Epithelial cell of prostate (primary cell): Measurements from ENCODE around the gene CA14.
"Not testable (repeated sequence)": the region's sequence is repeated elsewhere in the genome, so short reads cannot be mapped to it uniquely, and the experiment has no call there.

Experiments
- DNase-seq: peaks from one replicate; pipeline ENCODE4 v3.0.0-alpha.2; 2011; ENCODE audit warnings: low read depth, low spot score
- H3K27ac ChIP-seq: fragments of 450-650 bp; 2 replicates; pipeline ENCODE4 v1.5.1; 2017; ENCODE audit warnings: mild to moderate bottlenecking

The CA14 gene

DNA sequence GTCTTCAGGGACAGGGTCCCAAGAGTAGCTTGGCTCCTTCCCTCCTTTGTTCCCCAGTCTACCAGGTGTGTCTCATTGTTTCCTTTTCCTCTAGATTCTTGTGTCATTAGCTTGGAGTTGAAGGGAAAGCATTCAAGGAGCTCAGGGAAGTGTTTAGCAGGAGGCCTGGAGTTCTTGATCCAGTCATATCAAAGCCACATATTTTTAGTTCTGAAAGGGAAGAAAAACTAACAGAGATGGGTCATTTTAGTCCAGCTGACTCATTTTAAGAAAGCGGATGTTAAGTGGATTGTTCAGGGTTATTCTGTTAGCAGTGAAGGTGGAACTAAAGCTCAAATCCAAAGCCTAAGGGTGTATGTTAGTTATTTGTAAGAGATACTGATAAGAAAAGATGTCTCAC is 15.7 kb downstream of the CA14 start:
- DNase-seq, result no peak
- H3K27ac ChIP-seq, result no peak overlapping the region

DNA sequence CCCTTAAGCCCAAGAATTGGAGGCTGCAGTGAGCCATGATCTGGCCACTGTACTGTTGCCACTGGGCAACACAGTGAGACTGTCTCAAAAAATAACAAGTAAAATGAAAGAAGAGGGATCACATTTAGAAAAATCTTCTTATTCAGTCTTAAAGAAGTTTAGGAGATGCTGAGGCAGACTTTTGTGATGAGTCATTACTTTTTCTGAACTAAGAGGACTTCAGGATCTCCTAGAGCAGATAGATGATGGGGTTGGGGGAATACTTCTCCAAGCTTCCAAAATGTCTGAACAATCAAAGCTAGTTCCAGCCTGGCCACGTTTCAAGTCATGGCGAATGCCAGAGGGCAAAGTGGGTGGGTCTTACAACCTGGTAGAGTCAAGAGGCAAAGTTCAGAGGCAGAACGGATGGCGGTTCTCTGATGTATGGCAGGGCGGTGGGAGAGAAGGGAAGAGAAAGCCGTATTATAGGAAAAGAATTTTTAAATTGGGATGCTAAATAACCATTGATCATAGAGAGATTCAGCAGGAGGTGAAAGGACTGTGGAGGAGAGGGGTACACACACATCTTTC is 22.6 kb downstream of the CA14 start:
- no peak overlapping the region for H3K27ac ChIP-seq

DNA sequence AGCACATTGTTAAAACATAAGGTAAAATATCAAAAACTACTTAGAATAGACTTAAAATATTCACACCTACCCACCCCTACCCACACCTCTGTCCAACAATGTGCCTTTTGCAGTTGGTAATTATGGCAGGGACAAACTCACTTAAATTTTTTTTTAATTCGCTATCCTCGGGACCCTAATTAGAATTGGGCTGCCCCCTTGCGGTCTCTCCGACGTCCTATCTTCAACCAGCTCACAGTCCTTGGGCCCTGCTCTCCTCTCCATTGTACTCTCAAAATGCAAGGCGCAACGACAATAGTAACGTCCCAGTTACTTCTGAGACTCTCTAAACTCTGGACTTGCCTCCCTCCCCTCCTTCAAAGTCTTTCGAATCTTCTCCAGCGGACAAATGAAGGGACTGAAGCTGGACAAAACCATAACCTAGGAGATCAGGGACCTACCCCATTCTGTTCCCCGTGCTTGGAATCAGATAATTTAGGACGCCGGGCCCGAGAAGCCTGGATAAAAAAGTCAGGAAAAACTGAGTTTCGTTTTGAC is 23.7 kb downstream of the CA14 start:
- H3K27ac ChIP-seq, result peak overlapping the region; percentile 88
- no peak for DNase-seq

More for the DNA sequence above, 22.6 kb downstream of the CA14 start:
- no peak for DNase-seq

DNA sequence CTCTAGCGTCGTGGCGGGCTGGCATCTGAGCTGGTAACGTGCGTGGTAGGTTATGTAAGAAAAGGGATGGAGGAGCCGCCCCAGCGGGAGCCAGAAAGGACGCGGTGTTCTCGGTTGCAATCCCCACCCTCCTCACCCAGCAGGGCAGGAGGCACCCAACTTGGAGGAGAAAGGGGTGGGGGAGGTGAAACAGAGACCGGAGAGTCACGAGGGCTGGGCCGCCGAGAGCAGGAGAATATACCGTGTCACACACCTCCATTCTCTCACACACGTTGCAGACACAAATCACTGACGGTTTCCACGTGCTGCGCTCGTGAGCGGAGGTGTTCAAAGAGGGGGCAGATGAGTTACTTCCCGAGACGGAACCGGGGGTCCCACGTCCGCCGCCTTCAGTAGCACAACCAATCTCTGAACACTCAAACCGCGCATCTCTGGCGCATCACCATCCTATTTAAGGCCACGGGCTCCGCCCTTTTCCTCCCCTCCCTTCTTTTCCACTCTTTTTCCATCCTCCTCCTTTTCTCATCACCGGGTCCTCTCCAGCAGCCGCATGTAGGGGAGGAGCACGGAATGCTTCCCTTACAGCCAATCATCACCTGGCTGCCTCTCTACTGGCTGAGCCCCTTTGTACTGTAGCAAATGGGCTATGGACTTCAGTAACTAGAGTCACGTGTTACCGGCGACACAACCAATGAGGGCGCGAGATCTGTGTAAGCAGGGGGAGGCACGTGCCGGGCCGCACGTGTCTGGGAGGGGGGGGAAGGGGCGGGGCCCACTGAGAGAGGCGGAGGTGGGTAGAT is 24.4 kb downstream of the CA14 start, which contains the start of gene CIART:
Gene CIART (plus strand): TSS at position 797 of the 800 bp plus-strand sequence. CDS start 714 bp downstream, outside the sequence.
- peak within 1 kb of the TSS; percentile 88 for H3K27ac ChIP-seq
- peak; percentile 96 for DNase-seq

DNA sequence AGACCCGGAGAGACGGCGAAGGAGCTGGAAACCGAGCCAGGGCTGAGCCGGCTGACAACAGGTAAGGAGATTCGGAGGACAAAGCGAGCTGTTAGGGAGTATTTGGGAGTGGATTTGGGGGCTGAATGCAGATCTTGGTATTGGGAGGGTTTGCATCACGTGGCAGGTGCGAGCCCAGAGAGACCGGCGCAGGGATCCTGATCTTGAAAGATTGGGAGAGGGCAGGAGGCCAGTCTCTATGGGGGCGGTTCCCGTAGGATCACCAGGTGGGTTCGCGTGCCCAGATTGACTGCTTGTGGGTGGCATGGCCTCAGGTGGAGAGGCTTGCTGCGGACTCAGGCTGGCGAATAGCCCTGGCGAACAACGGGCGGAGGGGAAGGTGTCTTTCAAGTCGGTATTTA is 25.0 kb downstream of the CA14 start:
- H3K27ac ChIP-seq, result peak overlapping the region; percentile 88
- DNase-seq, result no peak

DNA sequence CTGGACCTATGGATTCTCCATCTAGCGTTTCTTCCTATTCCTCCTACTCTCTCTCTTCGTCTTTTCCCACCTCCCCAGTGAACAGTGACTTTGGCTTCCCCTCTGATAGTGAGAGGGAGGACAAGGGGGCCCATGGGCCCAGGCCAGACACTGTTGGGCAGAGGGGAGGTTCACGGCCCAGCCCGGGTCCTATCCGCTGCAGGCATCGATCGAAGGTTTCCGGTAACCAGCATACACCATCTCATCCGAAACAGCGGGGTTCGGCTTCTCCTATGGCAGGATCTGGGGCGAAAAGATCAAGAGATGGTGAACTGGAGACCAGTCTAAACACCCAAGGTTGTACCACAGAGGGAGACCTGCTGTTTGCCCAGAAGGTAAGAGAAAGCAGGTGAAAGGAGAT is 25.7 kb downstream of the CA14 start:
- H3K27ac ChIP-seq, result no peak overlapping the region

DNA sequence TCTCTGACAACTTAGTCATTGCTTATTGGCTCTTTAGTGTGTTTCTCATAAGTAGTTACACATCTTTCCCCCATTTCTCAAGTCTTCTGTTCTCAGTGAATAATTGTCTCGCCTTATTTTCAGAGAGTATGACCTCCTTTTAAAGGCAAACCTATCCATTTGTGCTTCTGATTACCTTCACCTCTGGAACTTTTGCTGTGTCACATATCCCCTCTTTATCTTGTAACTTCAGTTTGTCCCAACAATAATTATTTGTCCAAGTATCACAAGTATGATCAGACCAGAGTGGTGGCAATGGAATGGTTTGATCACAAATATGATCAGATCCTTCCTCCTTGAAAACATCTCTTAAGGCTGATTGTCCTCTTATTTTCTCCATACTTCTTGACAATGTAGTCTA is 30.8 kb downstream of the CA14 start:
- DNase-seq, result no peak
- no peak overlapping the region for H3K27ac ChIP-seq

More for the DNA sequence above, 25.7 kb downstream of the CA14 start:
- DNase-seq, result no peak

DNA sequence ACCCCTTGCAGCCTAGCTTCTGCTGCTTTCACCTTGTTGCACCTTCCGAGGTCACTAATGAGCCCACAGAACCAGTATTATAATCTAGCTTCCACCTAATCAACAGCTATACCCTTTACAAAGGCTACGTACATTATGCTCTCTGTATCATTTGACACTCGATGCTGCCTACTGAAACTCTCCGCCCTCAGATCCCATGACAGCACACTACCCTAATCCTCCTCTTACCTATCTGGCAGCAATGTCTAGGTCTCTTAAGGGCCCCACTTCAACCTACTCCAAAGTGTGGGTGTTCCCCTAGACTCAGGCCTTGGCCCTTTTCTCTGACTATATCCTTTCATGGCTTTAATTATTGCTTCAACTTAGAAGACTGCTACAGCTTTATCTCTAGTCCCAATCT is 31.2 kb downstream of the CA14 start:
- H3K27ac ChIP-seq, result no peak overlapping the region
- no peak for DNase-seq

DNA sequence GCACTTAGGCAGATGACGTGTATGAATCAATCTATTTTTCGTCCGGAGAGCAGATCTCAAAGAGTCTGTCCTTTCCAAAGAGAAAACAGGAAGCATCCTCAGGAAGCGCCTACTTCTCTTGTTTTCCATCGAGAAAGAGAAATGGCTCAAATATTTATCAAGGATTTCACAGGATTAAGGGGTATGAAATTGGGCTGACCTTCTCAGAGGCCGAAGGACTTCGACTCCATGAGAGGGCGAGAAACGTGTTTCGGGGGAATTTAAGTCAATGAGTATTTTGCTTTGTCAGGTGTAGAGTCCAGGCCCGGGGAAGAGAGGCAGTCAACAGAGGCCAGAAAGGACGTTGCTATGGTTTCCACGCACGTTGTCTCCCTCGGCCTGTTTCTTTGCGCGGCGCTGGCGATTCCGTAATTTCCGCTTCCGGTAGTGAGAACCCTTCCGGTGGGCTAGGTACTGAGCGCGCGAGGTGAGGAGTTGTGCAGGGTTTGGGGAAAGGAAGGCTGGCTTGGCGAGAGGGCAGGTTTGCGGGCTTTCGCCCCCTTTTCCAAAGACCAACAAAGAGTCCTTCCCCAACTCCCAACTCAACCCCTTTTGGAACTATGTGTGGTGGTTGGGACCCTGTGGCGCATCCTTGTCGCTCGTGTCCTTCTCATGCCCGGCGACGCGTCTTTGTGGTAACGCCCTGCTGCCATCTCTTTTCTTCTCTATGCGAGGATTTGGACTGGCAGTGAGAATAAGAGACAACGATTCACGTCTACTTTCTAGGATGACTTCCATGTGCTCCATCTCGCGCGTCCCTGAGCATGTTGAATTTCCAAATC is 36.1 kb downstream of the CA14 start, which contains the start of gene MRPS21:
Gene MRPS21 (plus strand): TSS at position 429 of the 821 bp plus-strand sequence. CDS start 506 bp downstream, outside the sequence.
- no peak for DNase-seq

DNA sequence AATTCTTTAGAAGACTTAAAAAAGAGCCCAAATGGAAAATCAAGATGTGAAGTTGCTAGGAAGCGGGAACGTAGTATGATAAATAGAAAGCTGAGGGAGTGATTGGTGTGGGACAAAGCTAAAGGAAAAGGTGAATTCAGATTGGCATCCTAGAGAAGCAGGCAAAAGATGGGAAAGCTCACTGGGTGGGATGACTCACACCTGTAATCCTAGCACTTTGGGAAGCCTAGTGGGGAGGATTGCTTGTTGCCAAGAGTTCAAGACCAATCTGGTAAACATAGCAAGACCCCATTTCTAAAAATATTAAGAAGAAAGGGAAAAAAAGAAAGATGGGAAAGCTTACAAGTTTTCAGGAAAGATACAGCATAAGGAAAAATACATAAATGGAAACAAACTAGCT is 37.9 kb downstream of the CA14 start:
- no peak overlapping the region for H3K27ac ChIP-seq
- no peak for DNase-seq

More for the DNA sequence above, 36.1 kb downstream of the CA14 start, which contains the start of gene MRPS21:
- peak within 1 kb of the TSS; percentile 47 for H3K27ac ChIP-seq

DNA sequence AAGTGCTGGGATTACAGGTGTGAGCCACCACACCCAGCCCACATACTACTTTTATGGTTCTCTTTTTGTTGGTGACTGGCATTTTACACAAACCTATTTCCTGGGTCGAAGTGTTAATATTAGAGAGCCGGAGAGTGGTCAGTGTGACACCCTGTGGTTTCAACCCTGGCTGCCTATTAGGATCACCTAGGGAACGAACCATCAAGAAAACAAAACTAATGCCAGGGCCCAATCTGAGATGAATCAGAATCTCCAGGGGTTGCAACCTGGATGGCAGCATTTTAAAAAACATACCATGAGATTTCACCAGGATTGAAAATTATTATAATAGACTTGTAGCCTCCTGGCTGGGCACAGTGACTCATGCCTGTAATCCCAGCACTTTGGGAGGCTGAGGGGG is 42.1 kb downstream of the CA14 start:
- no peak overlapping the region for H3K27ac ChIP-seq
- no peak for DNase-seq

DNA sequence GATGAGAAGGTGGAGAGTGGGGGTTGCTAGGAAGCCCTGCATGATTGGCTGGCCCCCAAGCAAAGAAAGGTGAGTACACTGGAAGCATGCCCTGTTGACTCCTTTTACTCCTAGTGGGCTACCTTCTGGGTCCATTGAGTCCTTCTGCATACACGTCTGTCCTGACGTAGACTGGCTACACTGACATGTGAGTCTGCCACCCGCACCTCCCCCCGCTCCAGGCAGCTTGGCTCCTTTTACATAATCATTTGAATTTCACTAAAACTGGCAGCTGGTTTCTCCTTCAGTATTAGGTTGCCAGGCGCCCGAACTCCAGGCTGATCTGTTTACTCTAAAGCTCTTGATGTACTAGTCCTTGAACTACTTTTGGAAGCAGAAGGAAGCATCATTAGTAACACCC is 44.8 kb downstream of the CA14 start:
- no peak for DNase-seq
- H3K27ac ChIP-seq, result no peak overlapping the region

DNA sequence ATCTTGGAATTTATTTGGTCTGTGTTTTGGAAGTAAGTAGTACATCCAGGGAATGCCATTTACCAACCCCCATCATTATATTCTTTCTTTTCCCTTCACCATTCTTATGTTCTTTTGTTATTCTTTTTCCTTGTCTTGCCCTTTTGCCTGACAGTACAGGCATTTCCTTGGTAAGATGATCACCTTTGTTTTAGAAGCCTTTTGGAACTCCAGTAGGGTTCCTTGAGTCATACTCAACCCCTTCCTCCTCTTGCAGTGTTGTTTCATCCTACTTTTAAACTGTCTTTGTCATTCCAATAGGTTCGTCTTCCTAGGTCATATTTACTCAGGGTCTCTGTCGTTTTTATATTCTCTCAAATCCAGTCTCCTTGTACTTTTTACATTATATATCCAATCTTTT is 45.3 kb downstream of the CA14 start:
- no peak for DNase-seq
- H3K27ac ChIP-seq, result no peak overlapping the region

DNA sequence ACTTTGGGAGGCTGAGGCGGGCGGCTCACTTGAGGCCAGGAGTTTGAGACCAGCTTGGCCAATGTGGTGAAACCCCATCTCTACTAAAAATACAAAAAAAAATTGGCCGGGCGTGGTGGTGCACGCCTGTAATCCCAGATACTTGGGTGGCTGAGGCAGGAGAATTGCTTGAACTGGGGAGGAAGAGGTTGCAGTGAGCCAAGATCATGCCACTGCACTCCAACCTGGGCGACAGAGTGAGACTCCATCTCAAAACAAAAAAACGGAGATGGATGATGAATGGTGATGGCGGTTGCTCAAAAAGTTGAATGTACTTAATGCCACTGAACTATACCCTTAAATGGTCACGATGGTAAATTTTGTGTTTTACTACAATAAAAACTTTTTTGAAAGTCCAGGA is 51.0 kb downstream of the CA14 start:
- not testable (repeated sequence) for DNase-seq, H3K27ac ChIP-seq

DNA sequence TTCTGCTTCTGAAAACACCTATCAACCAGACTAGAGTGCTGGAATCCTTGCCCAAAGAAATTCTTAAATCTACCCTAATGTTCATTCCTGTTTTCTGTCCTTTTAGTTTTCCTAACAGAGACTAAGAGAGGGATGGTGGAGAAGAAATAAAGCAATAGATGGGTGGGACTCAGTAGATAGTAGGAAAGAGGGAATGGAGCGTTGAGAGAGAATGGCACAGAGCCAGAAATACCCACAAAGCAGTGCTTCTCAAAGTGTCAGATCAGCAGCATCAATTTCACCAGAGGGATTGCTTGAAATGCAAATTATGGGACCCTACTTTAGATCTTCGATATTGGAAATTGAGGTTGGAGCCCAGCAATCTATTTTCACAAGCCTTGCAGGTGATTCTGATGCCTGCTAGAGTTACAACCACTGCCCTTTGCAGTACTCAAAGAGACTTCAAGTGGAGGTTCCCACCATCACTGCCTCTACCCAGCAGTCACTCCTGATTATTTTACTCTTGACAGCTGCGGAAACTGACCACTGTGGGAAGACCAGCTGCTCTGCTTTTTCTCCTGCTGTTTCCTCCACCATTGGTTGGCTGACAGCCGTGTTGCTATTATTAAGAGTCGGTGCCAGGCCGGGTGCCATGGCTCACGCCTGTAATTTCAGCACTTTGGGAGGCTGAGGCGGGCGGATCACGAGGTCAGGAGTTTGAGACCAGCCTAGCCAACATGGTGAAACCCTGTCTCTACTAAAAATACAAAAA is 52.4 kb downstream of the CA14 start:
- H3K27ac ChIP-seq, result no peak overlapping the region
- no peak for DNase-seq

DNA sequence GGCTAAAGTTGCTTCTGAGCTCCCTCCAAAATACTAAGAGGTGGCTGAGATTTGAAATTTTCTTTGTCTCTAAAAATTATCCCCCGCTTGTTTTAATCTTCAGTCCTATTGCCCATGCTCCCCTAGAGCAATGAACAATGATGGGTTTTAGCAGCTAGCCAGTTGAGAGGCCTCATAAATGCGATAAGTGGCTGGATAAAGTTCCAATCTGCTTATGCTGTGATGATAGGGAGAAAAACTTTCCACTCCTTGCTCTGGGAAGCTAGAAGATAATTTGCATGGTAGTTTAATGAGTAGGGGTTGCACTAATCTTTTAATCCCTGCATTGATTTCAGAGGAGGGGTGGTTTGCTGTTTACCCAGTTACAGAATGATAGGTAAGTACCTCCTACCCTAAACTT is 54.2 kb downstream of the CA14 start:
- DNase-seq, result no peak
- H3K27ac ChIP-seq, result no peak overlapping the region
